Stimulated activated CD8-positive, alpha-beta memory T cell treated with anti-CD3 and anti-CD28 coated beads, Interleukin-4, amount 100 ng/mL, for 4 hours (primary cell): Measurements from ENCODE around the gene ITFG1.
"Not testable (repeated sequence)": the region's sequence is repeated elsewhere in the genome, so short reads cannot be mapped to it uniquely, and the experiment has no call there.

Experiments
- DNase-seq, 2 donors: peaks; one replicate each; pipeline ENCODE4 v3.0.0-alpha.2; 2020; ENCODE audit warnings: low read depth in 2 of 2, low spot score in 1 of 2

Gene ITFG1

DNA sequence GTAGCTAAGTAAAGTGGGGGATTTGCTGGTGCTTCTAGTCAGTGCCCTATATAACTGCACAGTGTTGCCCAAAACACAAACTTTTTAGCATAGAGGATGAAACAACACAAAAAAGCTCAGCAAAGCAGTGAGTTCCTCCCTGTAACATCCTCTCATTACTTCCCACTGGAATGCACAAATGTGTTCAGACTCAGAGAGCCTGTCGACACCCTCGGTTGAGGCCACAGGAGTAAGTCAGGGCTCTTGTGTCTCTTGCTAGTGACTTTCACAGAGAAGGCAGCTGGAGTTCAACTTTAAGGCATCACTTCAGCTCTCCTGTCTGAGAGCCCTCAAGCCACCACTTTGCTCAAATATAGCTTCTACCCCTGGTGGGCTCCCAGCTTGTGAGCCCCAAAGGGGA lies 209.9 kb downstream of the ITFG1 start:
- DNase-seq = no peak

DNA sequence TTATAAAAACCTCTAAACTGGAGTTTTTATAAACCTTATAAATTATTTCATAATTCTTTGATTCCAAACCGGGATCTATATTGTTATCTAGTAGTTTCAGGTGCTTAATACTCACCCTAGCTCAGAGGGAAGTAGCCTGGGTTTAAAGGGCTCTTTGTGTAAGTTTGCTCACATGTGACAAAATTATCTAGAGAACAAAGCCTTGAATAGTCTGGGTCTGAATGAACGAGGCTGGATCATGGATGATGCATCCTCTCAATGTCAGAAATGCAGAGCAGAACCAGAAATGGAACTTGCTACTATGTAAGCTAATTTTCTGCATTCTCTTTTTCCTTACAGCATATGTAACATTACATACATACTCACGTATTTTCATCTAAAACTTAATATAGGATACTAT lies 213.2 kb downstream of the ITFG1 start:
- DNase-seq = no peak

DNA sequence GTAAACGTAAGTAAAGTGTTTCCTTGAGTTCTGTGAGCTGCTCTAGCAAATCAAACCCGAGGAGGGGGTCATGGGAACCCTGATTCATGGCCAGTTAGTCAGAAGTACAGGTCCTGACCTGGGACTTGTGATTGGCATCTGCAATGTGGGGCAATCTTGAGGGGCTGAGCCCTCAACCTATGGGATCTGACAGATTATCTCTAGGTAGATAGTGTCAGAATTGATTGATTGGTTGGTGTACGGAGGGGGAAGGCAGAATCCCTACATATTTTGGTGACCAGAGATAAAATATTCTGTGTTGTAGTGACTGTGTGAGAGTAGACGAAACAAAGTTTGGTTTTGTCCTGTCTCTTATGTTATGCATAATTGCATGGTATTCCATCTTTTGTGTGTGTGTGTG lies 216.7 kb downstream of the ITFG1 start:
- no peak for DNase-seq

DNA sequence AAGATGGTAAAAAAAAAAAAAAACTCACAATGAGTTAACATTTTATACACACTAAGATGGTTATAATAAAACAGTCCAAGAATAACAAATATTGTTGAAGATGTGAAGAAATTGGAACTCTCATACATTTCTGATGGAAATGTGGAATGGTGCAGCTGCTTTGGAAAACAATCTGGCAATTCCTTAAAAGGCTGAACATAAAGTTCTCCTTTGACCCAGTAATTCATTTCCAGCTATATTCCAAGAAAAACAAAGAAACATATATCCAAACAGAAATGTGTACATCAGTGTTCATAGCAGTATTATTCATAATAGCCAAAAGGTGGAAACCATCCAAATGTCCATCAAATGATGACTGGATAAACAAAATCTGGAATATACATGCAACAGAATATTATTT lies 219.8 kb downstream of the ITFG1 start:
- no peak for DNase-seq

DNA sequence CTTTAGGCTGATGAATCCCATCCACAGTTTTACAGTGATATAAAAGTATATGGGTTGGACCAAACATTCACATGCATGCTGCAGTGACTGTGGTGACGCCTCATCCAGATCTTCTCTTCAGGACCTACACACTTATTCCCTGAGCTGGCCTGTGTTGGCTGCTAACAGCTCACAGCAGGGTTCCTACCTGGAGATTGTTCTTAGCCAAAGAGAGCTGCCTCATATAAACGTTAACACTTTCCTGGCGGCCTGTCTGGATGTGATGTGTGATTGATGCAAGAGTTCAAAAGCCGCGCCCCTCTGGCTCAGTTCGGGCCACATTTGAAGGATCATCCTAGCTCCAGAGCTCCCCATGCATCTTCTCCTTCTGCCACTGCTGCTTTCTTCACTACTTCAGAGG lies 224.1 kb downstream of the ITFG1 start:
- DNase-seq = no peak

DNA sequence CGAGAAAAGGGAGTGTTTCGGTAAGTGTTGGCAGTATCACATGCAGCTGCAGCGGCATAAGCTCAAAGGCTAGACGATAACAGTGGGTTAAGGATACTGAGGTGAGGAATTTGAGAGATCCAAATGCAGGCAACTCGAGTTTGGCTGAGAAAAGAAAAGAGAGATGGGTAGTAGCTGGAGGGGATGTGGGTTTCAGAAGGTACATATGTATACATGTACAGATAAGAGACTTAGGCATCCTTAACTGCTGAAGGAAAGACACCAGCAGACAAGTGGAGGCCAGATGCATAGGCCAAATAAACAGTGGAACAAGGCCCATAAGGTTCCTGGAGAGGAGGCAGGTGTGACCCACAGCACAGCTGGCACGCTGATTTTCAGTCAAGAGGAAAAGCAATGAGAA lies 230.6 kb downstream of the ITFG1 start:
- DNase-seq = no peak

DNA sequence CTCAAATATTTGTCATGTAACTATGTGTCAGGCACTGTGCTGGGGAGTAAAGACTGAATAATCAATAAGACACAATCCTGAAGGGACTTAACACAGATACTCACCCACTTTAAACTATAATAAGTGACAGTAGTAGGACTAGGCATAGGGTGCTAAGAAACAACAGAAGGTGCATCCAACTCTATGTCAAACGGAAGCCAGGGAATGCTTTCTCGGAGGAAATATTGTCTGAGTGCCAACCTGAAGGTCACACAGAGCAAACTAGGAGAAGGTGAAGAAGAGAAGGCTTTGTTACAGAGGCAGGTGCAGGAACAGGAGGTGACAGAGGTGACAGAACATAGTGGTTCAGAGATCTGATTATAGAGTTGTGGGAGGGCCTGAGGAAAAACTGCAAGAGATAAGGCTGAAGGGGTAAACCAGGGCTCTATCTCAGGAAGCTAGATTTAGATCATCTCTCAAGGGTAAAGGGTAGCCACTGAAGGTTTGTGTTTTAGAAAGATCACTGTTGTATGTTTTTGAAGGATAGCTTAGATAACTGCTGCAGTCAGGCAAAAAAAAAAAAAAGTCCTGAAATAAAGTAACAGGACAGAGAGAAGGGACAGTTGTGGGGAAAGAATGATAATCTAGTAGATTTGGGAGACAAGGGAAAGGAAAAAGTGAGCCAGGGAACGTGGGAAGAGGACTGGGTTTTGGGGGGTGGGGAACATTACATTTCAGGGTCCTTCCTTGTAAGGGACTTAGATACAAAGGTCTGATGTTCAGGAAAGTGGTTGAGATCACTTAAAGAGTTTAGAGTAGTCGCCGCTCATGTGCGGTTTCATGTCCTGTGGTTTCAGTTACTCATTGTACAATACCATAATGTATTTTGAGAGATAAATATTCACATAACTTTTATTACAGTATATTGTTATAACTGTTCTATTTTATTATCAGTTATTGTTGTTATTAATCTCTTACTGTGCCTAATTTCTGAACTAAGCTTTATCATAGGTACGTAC lies 231.5 kb downstream of the ITFG1 start:
- no peak for DNase-seq

DNA sequence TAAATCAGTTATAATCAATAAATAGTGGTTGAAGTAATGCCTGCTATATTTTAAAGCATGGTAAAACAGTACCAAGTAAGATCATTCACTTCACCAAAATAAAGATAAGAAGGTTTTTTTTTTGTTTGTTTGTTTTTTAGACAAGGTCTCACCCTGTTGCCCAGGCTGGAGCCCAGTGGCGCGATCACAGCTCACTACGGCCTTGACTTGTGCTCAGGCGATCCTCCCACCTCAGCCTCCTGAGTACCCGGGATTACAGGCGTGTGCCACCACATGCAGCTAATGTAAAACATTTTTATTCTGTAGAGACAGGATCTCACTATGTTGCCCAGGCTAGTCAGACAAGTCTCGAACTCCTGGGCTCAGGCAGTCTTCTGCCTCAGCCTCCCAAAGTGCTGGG lies 232.6 kb downstream of the ITFG1 start:
- no peak for DNase-seq

DNA sequence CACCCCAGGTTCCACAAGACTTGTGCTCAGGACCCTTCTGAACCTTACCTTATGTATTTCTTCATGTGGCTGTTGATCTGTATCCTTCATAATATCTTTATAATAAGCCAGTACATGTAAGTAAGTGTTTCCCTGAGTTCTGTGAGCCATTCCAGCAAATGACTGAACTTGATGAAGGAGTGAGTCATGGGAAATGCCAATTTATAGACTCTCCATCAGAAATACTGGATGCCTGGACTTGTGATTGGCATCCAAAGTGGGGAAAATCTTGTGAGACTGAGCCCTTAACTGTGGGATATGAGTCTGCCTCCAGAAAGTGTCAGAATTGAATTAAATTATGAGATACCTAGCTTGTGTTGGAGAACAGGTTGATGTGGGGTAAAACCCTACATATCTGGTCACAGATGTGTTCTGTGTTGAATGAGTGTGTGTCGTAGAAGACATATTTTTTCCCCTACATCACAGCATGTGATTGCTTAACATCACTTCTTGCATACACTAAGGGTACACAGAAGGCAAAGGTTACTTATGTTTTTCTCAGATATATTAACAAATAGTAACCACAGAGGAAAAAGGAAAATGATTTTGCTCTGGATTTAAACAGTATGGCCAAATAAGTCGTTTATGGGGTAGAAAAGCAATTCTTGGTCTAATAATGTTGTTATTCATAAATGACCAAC lies 247.0 kb downstream of the ITFG1 start:
- no peak for DNase-seq

DNA sequence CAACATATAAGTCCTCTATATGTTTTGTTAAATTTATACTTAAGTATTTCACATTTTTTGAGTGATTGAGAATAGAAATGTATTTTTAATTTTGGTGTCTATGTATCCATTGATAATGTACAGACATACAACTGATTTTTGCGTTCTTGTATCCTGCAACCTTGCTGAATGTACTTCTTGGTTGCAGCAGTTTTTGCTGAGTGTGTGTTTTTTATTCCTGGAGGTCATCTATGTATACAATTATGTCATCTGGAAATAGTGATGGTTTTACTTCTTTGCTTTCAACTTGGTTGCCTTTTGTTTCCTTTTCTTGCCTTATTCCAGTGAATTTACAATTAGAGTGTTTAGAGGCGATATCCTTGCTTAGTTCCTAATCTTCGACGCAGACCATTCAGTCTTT lies 249.6 kb downstream of the ITFG1 start:
- DNase-seq = no peak

DNA sequence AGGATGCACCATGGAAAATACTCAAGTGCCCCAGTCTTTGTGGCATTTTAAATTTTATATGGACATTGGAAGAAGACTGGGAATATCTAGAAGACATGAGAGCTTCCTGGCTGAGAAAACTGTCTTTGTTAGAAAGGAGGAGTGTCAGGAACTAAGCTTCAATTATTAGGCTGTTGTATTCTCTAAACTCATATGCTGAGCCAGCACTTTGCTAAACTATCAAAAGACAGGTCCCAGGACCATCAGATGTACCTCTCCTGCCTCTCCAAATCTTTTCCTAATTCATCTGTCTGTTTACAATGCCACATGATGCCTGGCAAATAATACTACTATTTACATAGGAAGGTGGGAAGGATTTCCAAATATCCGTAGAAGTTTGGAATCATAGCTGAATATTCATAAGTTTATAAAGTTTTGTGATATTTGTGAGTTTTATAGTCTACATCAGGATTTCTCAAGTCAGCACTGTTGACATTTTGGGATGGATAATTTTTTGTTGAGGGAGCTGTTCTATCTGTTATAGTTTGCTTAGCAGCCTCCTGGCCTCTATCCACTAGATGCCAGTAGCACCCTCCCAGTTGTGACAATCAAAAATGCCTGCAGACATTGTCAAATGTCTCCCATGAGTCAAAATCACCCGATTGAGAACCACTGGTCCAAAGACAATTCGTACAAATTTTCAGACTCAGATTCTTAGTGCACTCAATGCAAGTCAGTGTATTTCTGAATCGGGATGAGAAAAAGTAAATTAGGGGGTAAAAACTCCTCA lies 255.9 kb downstream of the ITFG1 start:
- no peak for DNase-seq

DNA sequence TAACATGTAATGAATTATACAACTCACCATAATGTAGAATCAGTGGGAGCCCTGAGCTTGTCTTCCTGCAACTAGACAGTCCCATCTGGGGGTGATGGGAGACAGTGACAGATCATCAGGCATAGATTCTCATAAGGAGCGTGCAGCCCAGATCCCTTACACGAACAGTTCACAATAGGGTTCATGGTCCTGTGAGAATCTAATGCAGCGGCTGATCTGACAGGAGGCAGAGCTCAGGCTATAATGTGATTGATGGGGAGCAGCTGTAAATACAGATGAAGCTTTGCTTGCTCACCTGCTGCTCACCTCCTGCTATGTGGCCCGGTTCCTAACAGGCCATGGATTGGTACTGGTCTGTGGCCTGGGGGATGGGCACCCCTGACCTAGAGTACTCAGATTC lies 257.4 kb downstream of the ITFG1 start:
- not testable (repeated sequence) for DNase-seq

DNA sequence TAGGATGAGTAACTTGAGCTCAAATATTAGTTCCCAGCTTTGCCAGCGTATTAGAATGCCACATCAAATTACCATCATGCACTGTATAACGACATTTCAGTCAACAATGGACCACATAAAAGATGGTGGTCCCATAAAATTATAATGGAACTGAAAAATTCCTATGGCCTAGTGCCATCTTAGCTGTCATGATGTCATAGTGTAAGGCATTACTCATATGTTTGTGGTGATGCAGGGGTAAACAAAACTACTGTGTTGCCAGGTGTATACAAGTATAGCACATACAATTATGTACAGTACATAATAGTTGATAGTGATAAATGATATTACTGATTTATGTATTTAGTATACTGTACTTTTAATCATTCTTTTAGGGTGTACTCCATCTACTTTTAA lies 262.7 kb downstream of the ITFG1 start:
- DNase-seq = no peak

DNA sequence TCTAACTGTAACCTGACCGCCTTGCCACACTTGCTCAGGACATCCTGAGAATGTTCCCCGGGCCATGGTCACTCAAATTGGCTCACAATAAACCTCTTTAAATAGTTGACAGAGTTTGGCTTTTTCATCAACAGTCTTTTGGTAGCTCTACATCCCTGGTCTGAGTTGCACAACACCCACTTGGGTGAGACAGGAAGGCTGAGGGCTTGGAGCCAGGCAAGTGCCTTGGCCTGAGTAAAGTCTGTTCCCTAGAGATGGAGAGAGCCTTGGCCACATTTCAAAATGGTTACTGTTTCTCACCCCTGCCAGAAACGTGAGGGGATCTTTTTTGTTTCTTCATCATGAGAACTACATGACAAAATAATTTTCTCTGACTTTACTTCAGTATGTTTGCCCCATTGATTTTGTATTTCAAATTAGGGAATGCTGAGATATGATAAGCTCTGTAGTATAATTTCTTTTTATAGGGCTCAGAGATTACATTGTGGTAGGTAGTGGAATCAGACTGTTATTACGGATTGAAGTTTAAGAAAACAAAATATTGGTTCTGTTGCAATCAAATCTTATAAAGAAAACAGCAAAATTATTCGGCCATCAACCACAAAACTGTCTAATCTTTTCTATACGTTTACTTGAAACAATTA lies 263.2 kb downstream of the ITFG1 start:
- no peak for DNase-seq

DNA sequence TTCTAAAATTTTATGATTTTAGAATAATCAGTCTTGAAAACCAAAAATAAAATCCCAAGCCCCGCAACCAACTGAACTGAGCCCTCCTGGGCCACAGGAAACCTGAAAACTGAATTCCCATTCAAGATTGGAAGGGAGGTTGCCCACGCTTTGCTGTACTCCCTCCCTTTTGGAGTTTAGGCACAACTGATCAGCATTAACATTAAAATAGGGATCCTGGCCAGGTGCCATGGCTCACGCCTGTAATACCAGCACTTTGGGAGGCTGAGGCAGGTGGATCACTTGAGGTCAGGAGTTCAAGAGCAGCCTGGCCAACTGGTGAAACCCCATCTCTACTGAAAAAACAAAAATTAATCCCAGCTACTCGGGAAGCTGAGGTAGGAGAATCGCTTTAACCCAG lies 264.4 kb downstream of the ITFG1 start:
- DNase-seq = no peak

DNA sequence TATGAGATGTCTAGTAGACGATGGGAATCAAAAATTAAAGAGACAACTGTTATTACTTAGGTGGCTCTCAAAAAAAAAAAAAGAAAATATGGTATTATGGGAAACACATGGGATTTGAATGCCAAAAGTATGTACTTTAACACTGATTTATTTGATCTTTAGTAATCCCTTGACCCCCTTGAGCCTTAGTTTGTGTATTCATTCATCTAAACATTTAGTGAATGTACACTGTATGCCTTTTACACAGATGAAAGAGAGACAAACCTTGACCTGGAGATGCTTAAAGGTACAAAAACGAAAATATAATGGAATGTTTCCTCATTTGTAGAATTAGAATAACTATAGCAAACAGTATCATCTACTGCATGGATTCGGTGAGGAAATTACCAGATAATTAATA lies 278.5 kb downstream of the ITFG1 start:
- no peak for DNase-seq

DNA sequence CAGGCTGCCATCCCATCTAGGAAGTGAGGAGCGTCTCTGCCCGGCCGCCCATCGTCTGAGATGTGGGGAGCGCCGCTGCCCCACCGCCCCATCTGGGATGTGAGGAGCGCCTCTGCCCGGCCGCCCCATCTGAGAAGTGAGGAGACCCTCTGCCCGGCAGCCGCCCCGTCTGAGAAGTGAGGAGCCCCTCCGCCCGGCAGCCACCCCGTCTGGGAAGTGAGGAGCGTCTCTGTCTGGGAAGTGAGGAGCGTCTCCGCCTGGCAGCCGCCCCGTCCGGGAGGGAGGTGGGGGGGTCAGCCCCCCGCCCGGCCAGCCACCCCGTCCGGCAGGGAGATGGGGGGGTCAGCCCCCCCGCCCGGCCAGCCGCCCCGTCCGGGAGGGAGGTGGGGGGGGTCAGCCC lies 279.8 kb downstream of the ITFG1 start:
- not testable (repeated sequence) for DNase-seq

DNA sequence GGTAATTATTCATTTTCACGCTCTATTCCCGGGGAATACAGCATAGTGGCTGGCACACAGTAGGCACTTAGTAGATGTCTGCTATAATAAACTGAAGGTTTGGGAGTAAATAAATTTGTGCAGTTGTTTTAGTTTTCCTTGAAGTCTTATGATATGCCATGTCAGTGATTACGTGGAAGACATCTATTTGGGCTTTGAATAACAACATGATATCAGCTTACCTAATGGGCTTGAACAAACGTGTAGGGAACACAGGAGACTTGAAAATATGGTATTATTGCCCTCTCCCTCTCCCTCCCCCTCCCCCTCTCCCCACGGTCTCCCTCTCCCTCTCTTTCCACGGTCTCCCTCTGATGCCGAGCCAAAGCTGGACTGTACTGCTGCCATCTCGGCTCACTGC lies 280.8 kb downstream of the ITFG1 start:
- no peak for DNase-seq

DNA sequence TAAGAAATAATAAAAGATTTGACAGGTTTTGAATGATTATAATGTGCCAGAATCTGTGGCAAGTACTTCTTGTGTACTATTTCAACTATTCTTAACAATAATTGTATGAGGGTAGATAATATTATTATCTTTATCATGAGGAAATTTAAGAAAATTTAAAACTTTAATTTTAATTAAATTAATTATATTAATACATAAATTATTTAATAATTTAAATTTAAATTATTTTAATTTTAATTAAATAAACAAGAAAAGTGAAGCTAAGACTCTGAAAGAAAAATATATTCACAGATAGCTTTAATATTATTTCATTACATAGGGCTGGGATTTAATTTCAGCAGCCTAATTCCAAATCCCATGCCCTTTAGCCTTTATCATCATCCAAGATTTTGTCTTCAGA lies 285.7 kb downstream of the ITFG1 start:
- no peak for DNase-seq

DNA sequence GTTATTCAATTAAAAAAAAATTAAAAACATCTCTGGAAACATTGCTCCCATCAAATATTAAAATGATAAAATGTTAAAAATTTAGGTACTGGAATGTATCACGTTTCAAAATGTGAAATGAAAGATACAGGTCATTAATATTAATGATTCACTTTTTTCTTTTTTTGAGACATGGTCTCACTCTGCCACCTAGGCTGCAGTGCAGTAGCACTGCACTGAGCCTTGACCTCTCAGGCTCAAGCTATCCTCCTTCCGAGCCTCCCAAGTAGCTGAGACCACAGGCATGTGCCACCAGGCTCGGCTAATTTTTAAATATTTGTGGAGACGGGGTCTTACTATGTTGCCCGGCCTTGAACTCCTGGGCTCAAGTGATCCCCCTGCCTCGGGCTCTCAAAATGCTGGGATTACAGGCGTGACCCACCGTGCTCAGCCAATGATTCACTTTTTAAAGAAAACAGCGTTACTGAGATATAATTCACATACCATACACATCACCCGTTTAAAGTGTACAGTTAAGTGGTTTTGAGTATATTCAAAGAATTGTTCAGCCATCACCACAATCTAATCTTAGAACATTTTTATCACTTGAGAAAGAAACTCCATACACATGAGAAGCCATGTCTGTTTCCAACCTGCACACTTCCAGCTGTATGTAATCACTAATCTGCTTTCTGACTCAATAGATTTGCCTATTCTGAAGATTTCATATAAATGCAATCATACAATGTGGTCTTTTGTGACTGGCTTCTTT lies 298.0 kb downstream of the ITFG1 start:
- no peak for DNase-seq

DNA sequence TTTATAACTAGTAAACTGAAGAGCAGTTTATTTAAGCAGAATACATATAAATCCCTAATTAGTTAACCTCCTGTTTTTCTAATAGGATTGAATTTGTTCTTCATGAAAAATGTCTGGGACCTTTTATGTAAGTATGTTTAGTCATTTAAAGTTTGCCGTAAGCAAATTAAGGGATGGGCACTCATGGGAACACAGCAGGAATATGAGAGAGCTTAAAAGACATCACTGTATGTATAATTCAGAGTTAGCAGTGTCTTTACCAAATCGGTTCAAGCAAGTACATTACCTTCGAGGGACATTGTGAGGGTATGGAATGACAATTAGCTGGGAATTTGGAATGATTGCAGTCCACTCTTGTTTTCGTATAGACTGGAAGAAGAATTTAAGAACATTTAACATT lies 299.4 kb downstream of the ITFG1 start:
- no peak for DNase-seq
